GM12878 (cell line): ENCODE measurements around the gene ABCA7. TPM values are rescaled to one million over a fixed set of nuclear protein-coding genes. Genes with fewer than 3 reads are reported as not detected.

Experiments used
- ATAC-seq: fragments of 200-7000 bp; cut with Tn5 transposase; 3 replicates; pipeline ENCODE4 v1.9.1; 2020; ENCODE audit warnings: mild to moderate bottlenecking, moderate library complexity
- BruUV-seq: library from RNA; stranded (reverse); fragments of 400-500 nt; replicated peaks from 2 replicates; lab custom pipeline; 2021; lab: Mats Ljungman, UMichigan
- CTCF ChIA-PET: fragments of 300-600 bp; sonication (Branson Sonifier 250); formaldehyde crosslinking; extraction: SDS; loops from one replicate; lab custom pipeline; 2021; ENCODE audit warnings: inconsistent platforms; lab: Yijun Ruan, JAX
- POLR2A ChIA-PET: fragments of 350-600 bp; formaldehyde crosslinking; extraction: SDS; loops from one replicate; lab custom pipeline; 2021; ENCODE audit warnings: inconsistent platforms; lab: Charles Lee
- RAD21 ChIA-PET: fragments of 300-600 bp; sonication (Branson Sonifier 250); formaldehyde crosslinking; loops from one replicate; lab custom pipeline; 2023; ENCODE audit warnings: antibody characterized with exemption; ENCODE audit not compliant: unreplicated experiment; lab: Charles Lee
- SMC1A ChIA-PET: fragments of 300-600 bp; sonication (Branson Sonifier 250); formaldehyde crosslinking; loops from one replicate; lab custom pipeline; 2023; ENCODE audit not compliant: unreplicated experiment, uncharacterized antibody; lab: Charles Lee
- DNase-seq: peaks from one replicate; pipeline ENCODE4 v3.0.0-alpha.2; 2011; ENCODE audit warnings: low read depth, low spot score
- FAIRE-seq: peaks from 3 replicates; lab custom pipeline; 2011; peaks lifted over from hg19 to GRCh38; lab: Jason Lieb, UNC
- H2AFZ ChIP-seq: 2 replicates; pipeline ENCODE4 v1.6.0; 2011; ENCODE audit warnings: low read depth, low read length, control low read depth; ENCODE audit not compliant: control insufficient read depth
- H3K27ac ChIP-seq: 2 replicates; pipeline ENCODE4 v1.5.1; 2011; ENCODE audit warnings: control low read depth; ENCODE audit not compliant: control insufficient read depth, insufficient read depth
- H3K27me3 ChIP-seq, 2 experiments: replicated peaks in 1 of 2; 2 replicates each; pipeline versions ENCODE4 v1.6.0 to v1.6.1; 2011; ENCODE audit warnings: low read length in 1 of 2; ENCODE audit not compliant: control insufficient read depth in 2 of 2, insufficient read depth in 2 of 2
- H3K36me3 ChIP-seq, 2 experiments: 2 replicates each; pipeline ENCODE4 v1.5.1; 2011; ENCODE audit warnings: low read length in 1 of 2; ENCODE audit not compliant: control insufficient read depth in 2 of 2, insufficient read depth in 2 of 2
- H3K4me1 ChIP-seq: 2 replicates; pipeline ENCODE4 v1.6.1; 2011; ENCODE audit warnings: mild to moderate bottlenecking, low read length, moderate library complexity, mixed read lengths; ENCODE audit not compliant: control insufficient read depth, insufficient read depth
- H3K4me2 ChIP-seq: 2 replicates; pipeline ENCODE4 v1.6.0; 2011; ENCODE audit warnings: control low read depth; ENCODE audit not compliant: control insufficient read depth, insufficient read depth
- H3K4me3 ChIP-seq: fragments of 200-600 bp; sonication (generic); 2 replicates; pipeline ENCODE4 v1.5.1; 2016
- H3K79me2 ChIP-seq: 2 replicates; pipeline ENCODE4 v1.6.0; 2011; ENCODE audit warnings: low read length; ENCODE audit not compliant: control insufficient read depth, insufficient read depth
- H3K9ac ChIP-seq: 2 replicates; pipeline ENCODE4 v1.8.0; 2011; ENCODE audit warnings: low read length, control low read depth, mixed read lengths; ENCODE audit not compliant: control insufficient read depth, insufficient read depth
- H3K9me3 ChIP-seq: replicated peaks from 3 replicates; pipeline ENCODE4 v1.5.1; 2011; ENCODE audit warnings: mild to moderate bottlenecking, low read length; ENCODE audit not compliant: control insufficient read depth, insufficient read depth
- H4K20me1 ChIP-seq: 2 replicates; pipeline ENCODE4 v1.6.0; 2011; ENCODE audit not compliant: control insufficient read depth, insufficient read depth
- BCL11A ChIP-seq: IDR thresholded peaks from 2 replicates; pipeline ENCODE4 v1.6.1; 2011; ENCODE audit warnings: low read depth, low read length
- ETV6 ChIP-seq, 2 experiments: fragments of 450-650 bp in 1 of 2; IDR thresholded peaks in 1 of 2; conservative IDR thresholded peaks in 1 of 2; 2 replicates each; pipeline ENCODE4 v1.6.1; 2014; ENCODE audit warnings: antibody characterized with exemption in 1 of 2, borderline replicate concordance in 1 of 2, low read depth in 1 of 2, mild to moderate bottlenecking in 1 of 2, moderate library complexity in 1 of 2
- EZH2 ChIP-seq: IDR thresholded peaks from 2 replicates; pipeline ENCODE4 v1.6.1; 2012; ENCODE audit warnings: low read depth, mild to moderate bottlenecking, control low read depth, inconsistent platforms, low read length, borderline replicate concordance; ENCODE audit not compliant: control insufficient read depth
- MYC ChIP-seq: IDR thresholded peaks from 2 replicates; pipeline ENCODE4 v1.6.1; 2011; ENCODE audit warnings: mild to moderate bottlenecking, low read length, moderate library complexity, inconsistent platforms; ENCODE audit not compliant: insufficient read depth, insufficient replicate concordance, insufficient read length, severe bottlenecking
- NFIC ChIP-seq: IDR thresholded peaks from 2 replicates; pipeline ENCODE4 v1.6.1; 2012; ENCODE audit warnings: low read depth, mild to moderate bottlenecking, inconsistent platforms, low read length, moderate library complexity
- NFXL1 ChIP-seq: fragments of 450-650 bp; IDR thresholded peaks from 2 replicates; pipeline ENCODE4 v1.6.1; 2017; ENCODE audit warnings: antibody characterized with exemption, mild to moderate bottlenecking, borderline replicate concordance
- RELA ChIP-seq: fragments of 450-650 bp; IDR thresholded peaks from 2 replicates; pipeline ENCODE4 v1.8.0; 2014; ENCODE audit warnings: borderline replicate concordance; ENCODE audit not compliant: partially characterized antibody
- SKIL ChIP-seq: fragments of 450-650 bp; IDR thresholded peaks from 2 replicates; pipeline ENCODE4 v1.6.1; 2017; ENCODE audit warnings: mild to moderate bottlenecking, low read depth, inconsistent platforms; ENCODE audit not compliant: poor library complexity, severe bottlenecking
- WGBS: methylation state at CpG from one replicate; pipeline ENCODE4 v1.1.6; 2016; ENCODE audit warnings: low lambda C conversion rate; ENCODE audit not compliant: insufficient replicate concordance, insufficient coverage; ENCODE audit errors: missing lambda C conversion rate; 5-methylcytosine and 5-hydroxymethylcytosine counted together
- in situ Hi-C: fragments of 300-500 bp; cut with MboI; formaldehyde crosslinking; loops from 9 replicates; pipeline ENCODE4 v1.14.3; 2018; ENCODE audit warnings: mixed read lengths
- intact Hi-C: fragments of 100-400 bp; cut with micrococcal nuclease; formaldehyde crosslinking; loops from one replicate; pipeline ENCODE4 v1.14.2; 2022; ENCODE audit not compliant: unreplicated experiment
- polyA plus RNA-seq, 11 experiments: library from polyadenylated mRNA; depleted of rRNA in 4 of 11; unstranded in 6 of 11; stranded (reverse) in 5 of 11; fragments of >200 nt; fragmentation: Nextera tagmentation in 4 of 11; fragmentation: Illumina TruSeq in 1 of 11; extraction: Ambion mirVana in 4 of 11; extraction: Trizol in 1 of 11; gene quantifications; 1 replicate in 1 of 11; 2 replicates in 10 of 11; pipeline versions ENCODE4 v1.2.1 to v1.2.3, GENCODE V29; 2011 to 2016; ENCODE audit warnings: inconsistent platforms in 2 of 11, missing spikeins in 2 of 11, low read depth in 1 of 11
- total RNA-seq, 4 experiments: library from RNA; depleted of rRNA in 3 of 4; stranded (reverse); fragments of >200 nt in 3 of 4; fragmentation: Illumina TruSeq in 1 of 4; extraction: Trizol in 1 of 4; gene quantifications; 2 replicates each; pipeline versions ENCODE4 v1.2.1 to v1.2.3, GENCODE V29; 2013 to 2021
- TF ChIP-seq, protein P1 (sequence below): fragments of 450-650 bp; IDR thresholded peaks from 2 replicates; pipeline ENCODE4 v1.6.1; 2018; ENCODE audit warnings: borderline replicate concordance, mild to moderate bottlenecking; ENCODE audit not compliant: partially characterized antibody
- TF ChIP-seq, protein P2 (sequence below): fragments of 450-650 bp; IDR thresholded peaks from 2 replicates; pipeline ENCODE4 v1.6.1; 2018; ENCODE audit warnings: mild to moderate bottlenecking, low read depth, moderate library complexity; ENCODE audit not compliant: partially characterized antibody

The ABCA7 gene
- total and polyA plus RNA-seq, 10 of the 15 experiments (the other 5 are each of a cell fraction or from before 2014, with no cell fraction given): 1.0 to 49.5 (median 14.8) TPM

- no peak for TF ChIP-seq BCL11A
These were observed 63.9 kb downstream of the ABCA7 start, which contains the start of gene GPX4 (continued) for GRCh38 chr19:1103708-1104310.

DNA sequence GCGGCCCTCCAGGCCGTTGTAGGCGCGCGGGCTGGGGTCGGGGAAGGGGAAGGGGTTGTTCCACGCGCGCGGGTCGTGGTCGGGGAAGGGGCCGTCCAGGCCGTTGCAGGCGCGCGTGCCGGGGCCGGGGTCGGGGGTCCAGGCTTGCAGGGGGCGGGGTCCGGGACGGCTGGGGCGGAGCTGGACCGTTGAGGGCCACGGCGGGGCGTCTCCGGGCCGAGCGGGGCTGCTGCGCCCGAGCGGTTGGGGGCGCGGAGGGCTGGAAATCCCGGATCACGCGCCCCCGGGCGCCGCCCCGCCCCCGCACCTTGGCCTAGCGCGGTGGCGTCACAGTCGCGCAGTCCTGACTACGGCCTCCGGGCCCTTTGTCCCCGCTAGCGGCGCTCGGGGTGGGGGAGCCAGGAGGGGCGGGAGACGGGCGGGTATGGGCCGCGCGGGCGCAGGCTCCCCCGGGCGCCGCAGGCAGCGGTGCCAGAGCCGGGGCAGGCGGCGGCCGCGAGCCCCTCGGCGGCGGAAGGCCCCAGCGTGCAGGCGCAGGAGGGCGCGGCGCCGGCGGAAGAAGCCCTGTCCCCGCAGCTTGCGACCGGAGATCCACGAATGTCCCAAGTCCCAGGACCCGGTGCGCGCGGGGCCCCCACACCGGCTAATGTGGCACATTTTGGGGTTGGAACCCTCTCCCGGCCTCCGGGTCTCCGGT is 64.6 kb downstream of the ABCA7 start:
- H3K4me2 ChIP-seq: peak overlapping the region; percentile 82
- intact Hi-C loops (loop anchor here (5.0 kb wide), 2 partner anchors 78 to 138 kb away; partner anchors contain the start of gene ATP5F1D), in situ Hi-C loops (loop anchor here (5.0 kb wide), 1 partner anchor 98 kb away; no protein-coding TSS in a partner anchor)
- no peaks in the 10 kb centered on the region; the same call in 2 of the 3 replicates for H3K9me3 ChIP-seq
- POLR2A ChIA-PET: interaction anchor here (0.8 to 4.0 kb wide), 8 partner anchors 11 to 81 kb away, joined by 3 to 45 read pairs (median 5); partner anchors contain the start of gene ARHGAP45
- H3K4me3 ChIP-seq: peak overlapping the region; percentile 91
- ATAC-seq (peak; percentile 44), FAIRE-seq (no peak), DNase-seq (no peak)
- under 1% methylated on average over 47 of the region's 93 CpGs for WGBS
- peak overlapping the region; percentile 87 for H3K27ac ChIP-seq
- H3K4me1 ChIP-seq: peaks cover 32% of the 10 kb centered on the region
- no TSS peak for BruUV-seq
- H3K9ac ChIP-seq: peak overlapping the region; percentile 74
- peaks cover 9% of the 10 kb centered on the region for H3K79me2 ChIP-seq
- H4K20me1 ChIP-seq: no peaks in the 10 kb centered on the region; the same call in 1 of the 2 replicates
- SMC1A ChIA-PET: no interaction called here
- peaks cover 0 to 10% of the 10 kb centered on the region in 2 experiments; a peak in 2 of 4 replicates for H3K36me3 ChIP-seq
- RAD21 ChIA-PET: interaction anchor here (0.9 to 1.8 kb wide), 3 partner anchors 29 to 40 kb away, joined by 3 to 6 read pairs (median 5); partner anchors contain the start of gene ARHGAP45
- no peaks in the 10 kb centered on the region for H3K27me3 ChIP-seq
- CTCF ChIA-PET: interaction anchor here (0.7 to 1.0 kb wide), 2 partner anchors 9 to 122 kb away, joined by 3 read pairs; no protein-coding TSS in a partner anchor
- H2AFZ ChIP-seq: no peak overlapping the region
- TF ChIP-seq, protein P1, sequence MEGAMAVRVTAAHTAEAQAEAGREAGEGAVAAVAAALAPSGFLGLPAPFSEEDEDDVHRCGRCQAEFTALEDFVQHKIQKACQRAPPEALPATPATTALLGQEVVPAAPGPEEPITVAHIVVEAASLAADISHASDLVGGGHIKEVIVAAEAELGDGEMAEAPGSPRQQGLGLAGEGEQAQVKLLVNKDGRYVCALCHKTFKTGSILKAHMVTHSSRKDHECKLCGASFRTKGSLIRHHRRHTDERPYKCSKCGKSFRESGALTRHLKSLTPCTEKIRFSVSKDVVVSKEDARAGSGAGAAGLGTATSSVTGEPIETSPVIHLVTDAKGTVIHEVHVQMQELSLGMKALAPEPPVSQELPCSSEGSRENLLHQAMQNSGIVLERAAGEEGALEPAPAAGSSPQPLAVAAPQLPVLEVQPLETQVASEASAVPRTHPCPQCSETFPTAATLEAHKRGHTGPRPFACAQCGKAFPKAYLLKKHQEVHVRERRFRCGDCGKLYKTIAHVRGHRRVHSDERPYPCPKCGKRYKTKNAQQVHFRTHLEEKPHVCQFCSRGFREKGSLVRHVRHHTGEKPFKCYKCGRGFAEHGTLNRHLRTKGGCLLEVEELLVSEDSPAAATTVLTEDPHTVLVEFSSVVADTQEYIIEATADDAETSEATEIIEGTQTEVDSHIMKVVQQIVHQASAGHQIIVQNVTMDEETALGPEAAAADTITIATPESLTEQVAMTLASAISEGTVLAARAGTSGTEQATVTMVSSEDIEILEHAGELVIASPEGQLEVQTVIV: no peak
- TF ChIP-seq MYC (no peak), SKIL (no peak), EZH2 (no peak), RELA (no peak), NFXL1 (no peak), ETV6 (conservative IDR thresholded peaks at IDR 0.05 in 1 of 2, IDR thresholded peaks at IDR 0.05 in 1 of 2; ENCODE audit: borderline replicate concordance in 1 of 2, low read depth in 1 of 2) (no peak), NFIC (no peak)
- TF ChIP-seq, protein P2, sequence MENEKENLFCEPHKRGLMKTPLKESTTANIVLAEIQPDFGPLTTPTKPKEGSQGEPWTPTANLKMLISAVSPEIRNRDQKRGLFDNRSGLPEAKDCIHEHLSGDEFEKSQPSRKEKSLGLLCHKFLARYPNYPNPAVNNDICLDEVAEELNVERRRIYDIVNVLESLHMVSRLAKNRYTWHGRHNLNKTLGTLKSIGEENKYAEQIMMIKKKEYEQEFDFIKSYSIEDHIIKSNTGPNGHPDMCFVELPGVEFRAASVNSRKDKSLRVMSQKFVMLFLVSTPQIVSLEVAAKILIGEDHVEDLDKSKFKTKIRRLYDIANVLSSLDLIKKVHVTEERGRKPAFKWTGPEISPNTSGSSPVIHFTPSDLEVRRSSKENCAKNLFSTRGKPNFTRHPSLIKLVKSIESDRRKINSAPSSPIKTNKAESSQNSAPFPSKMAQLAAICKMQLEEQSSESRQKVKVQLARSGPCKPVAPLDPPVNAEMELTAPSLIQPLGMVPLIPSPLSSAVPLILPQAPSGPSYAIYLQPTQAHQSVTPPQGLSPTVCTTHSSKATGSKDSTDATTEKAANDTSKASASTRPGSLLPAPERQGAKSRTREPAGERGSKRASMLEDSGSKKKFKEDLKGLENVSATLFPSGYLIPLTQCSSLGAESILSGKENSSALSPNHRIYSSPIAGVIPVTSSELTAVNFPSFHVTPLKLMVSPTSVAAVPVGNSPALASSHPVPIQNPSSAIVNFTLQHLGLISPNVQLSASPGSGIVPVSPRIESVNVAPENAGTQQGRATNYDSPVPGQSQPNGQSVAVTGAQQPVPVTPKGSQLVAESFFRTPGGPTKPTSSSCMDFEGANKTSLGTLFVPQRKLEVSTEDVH: no peak
